Activated naive CD4-positive, alpha-beta T cell treated with anti-CD3 and anti-CD28 coated beads for 36 hours (primary cell): ENCODE data around the gene LOC101059915.
"Not testable (repeated sequence)": the region's sequence is repeated elsewhere in the genome, so short reads cannot be mapped to it uniquely, and the experiment has no call there.

Experiments used
- CTCF ChIA-PET: fragments of 350-600 bp; sonication (Branson Sonifier 250); formaldehyde crosslinking; loops from one replicate; lab custom pipeline; 2021; ENCODE audit warnings: antibody characterized with exemption; lab: Charles Lee
- DNase-seq: peaks from one replicate; pipeline ENCODE4 v3.0.0-alpha.2; 2020
- H3K27ac Mint-ChIP-seq: one replicate; pipeline ENCODE4 v1.8.0; 2021; ENCODE audit warnings: mild to moderate bottlenecking, mixed read lengths
- H3K27me3 Mint-ChIP-seq: one replicate; pipeline ENCODE4 v1.8.0; 2021; ENCODE audit warnings: low read depth, mixed read lengths
- H3K36me3 Mint-ChIP-seq: one replicate; pipeline ENCODE4 v1.8.0; 2021; ENCODE audit warnings: low read depth, mixed read lengths
- H3K4me1 Mint-ChIP-seq: one replicate; pipeline ENCODE4 v1.8.0; 2021; ENCODE audit warnings: low read depth, mixed read lengths
- H3K4me3 Mint-ChIP-seq: one replicate; pipeline ENCODE4 v1.8.0; 2021; ENCODE audit warnings: mild to moderate bottlenecking, moderate library complexity, mixed read lengths
- H3K9me3 Mint-ChIP-seq: one replicate; pipeline ENCODE4 v1.8.0; 2021; ENCODE audit warnings: mixed read lengths
- intact Hi-C: fragments of 100-400 bp; cut with micrococcal nuclease; formaldehyde crosslinking; loops from one replicate; pipeline ENCODE4 v1.15.1; 2023

LOC101059915 gene

GRCh38 chrX:71679575-71680207 is 12.3 kb downstream of the LOC101059915 start:
- no peaks in the 10 kb centered on the region for H3K9me3 Mint-ChIP-seq
- intact Hi-C loops, result no loop called here
- H3K27ac Mint-ChIP-seq, result no peak overlapping the region
- no peak for DNase-seq
- H3K4me3 Mint-ChIP-seq, result no peak overlapping the region
- CTCF ChIA-PET, result no interaction called here
- no peaks in the 10 kb centered on the region for H3K4me1 Mint-ChIP-seq
- H3K27me3 Mint-ChIP-seq, result no peaks in the 10 kb centered on the region
- H3K36me3 Mint-ChIP-seq, result no peaks in the 10 kb centered on the region

- H3K4me1 Mint-ChIP-seq, H3K9me3 Mint-ChIP-seq, H3K27ac Mint-ChIP-seq, CTCF ChIA-PET, intact Hi-C loops, H3K36me3 Mint-ChIP-seq, H3K27me3 Mint-ChIP-seq, H3K4me3 Mint-ChIP-seq, DNase-seq: not testable (repeated sequence)
Observed at GRCh38 chrX:71696641-71697465, 29.5 kb downstream of the LOC101059915 start.

- H3K36me3 Mint-ChIP-seq, H3K27ac Mint-ChIP-seq, H3K27me3 Mint-ChIP-seq, H3K4me3 Mint-ChIP-seq, CTCF ChIA-PET, H3K4me1 Mint-ChIP-seq, DNase-seq, intact Hi-C loops, H3K9me3 Mint-ChIP-seq: not testable (repeated sequence)
Observed at GRCh38 chrX:71697466-71698298, 30.3 kb downstream of the LOC101059915 start.

GRCh38 chrX:71698299-71699022 is 31.1 kb downstream of the LOC101059915 start:
- H3K27ac Mint-ChIP-seq, H3K4me3 Mint-ChIP-seq, H3K9me3 Mint-ChIP-seq, intact Hi-C loops, CTCF ChIA-PET, DNase-seq, H3K36me3 Mint-ChIP-seq, H3K4me1 Mint-ChIP-seq, H3K27me3 Mint-ChIP-seq: not testable (repeated sequence)

- CTCF ChIA-PET, H3K9me3 Mint-ChIP-seq, H3K27ac Mint-ChIP-seq, H3K4me3 Mint-ChIP-seq, H3K27me3 Mint-ChIP-seq, H3K36me3 Mint-ChIP-seq, intact Hi-C loops, H3K4me1 Mint-ChIP-seq, DNase-seq: not testable (repeated sequence)
Observed at GRCh38 chrX:71699023-71699344, 31.6 kb downstream of the LOC101059915 start.

- H3K9me3 Mint-ChIP-seq, DNase-seq, H3K36me3 Mint-ChIP-seq, H3K4me1 Mint-ChIP-seq, CTCF ChIA-PET, H3K4me3 Mint-ChIP-seq, H3K27ac Mint-ChIP-seq, H3K27me3 Mint-ChIP-seq, intact Hi-C loops: not testable (repeated sequence)
Observed at GRCh38 chrX:71702853-71703252, 35.5 kb downstream of the LOC101059915 start.

- DNase-seq, H3K27me3 Mint-ChIP-seq, H3K4me3 Mint-ChIP-seq, H3K36me3 Mint-ChIP-seq, H3K9me3 Mint-ChIP-seq, H3K27ac Mint-ChIP-seq, CTCF ChIA-PET, H3K4me1 Mint-ChIP-seq, intact Hi-C loops: not testable (repeated sequence)
Observed at GRCh38 chrX:71714064-71714463, 46.7 kb downstream of the LOC101059915 start.

- H3K27me3 Mint-ChIP-seq, CTCF ChIA-PET, H3K9me3 Mint-ChIP-seq, H3K4me3 Mint-ChIP-seq, intact Hi-C loops, H3K4me1 Mint-ChIP-seq, H3K27ac Mint-ChIP-seq, H3K36me3 Mint-ChIP-seq, DNase-seq: not testable (repeated sequence)
Observed at GRCh38 chrX:71715551-71715950, 48.2 kb downstream of the LOC101059915 start.

- H3K27ac Mint-ChIP-seq, H3K4me1 Mint-ChIP-seq, CTCF ChIA-PET, intact Hi-C loops, H3K4me3 Mint-ChIP-seq, DNase-seq, H3K27me3 Mint-ChIP-seq, H3K9me3 Mint-ChIP-seq, H3K36me3 Mint-ChIP-seq: not testable (repeated sequence)
Observed at GRCh38 chrX:71716323-71716722, 49.0 kb downstream of the LOC101059915 start.

- H3K4me1 Mint-ChIP-seq, H3K36me3 Mint-ChIP-seq, H3K4me3 Mint-ChIP-seq, DNase-seq, H3K9me3 Mint-ChIP-seq, H3K27me3 Mint-ChIP-seq, CTCF ChIA-PET, intact Hi-C loops, H3K27ac Mint-ChIP-seq: not testable (repeated sequence)
Observed at GRCh38 chrX:71718185-71718584, 50.8 kb downstream of the LOC101059915 start, which contains the start of gene CXorf49. Gene CXorf49, minus strand, starts transcription at chrX:71718285. Its CDS starts 134 bp downstream, at chrX:71718151.

- H3K4me3 Mint-ChIP-seq, H3K27ac Mint-ChIP-seq, H3K4me1 Mint-ChIP-seq, H3K36me3 Mint-ChIP-seq, H3K27me3 Mint-ChIP-seq, CTCF ChIA-PET, intact Hi-C loops, H3K9me3 Mint-ChIP-seq, DNase-seq: not testable (repeated sequence)
Observed at GRCh38 chrX:71719195-71719594, 51.8 kb downstream of the LOC101059915 start.

GRCh38 chrX:71720289-71720886 is 53.0 kb downstream of the LOC101059915 start:
- H3K36me3 Mint-ChIP-seq, CTCF ChIA-PET, H3K27me3 Mint-ChIP-seq, intact Hi-C loops, H3K27ac Mint-ChIP-seq, H3K4me3 Mint-ChIP-seq, H3K9me3 Mint-ChIP-seq, H3K4me1 Mint-ChIP-seq, DNase-seq: not testable (repeated sequence)
